ENCODE results near the gene SAMSN1. TPM values are rescaled to one million over a fixed set of nuclear protein-coding genes. Genes with fewer than 3 reads are reported as not detected.

The SAMSN1 gene
- total RNA-seq = 1 to 10 TPM; 1.6 to 9.5 (median 5.2) TPM

GRCh38 chr21:14545906-14546480 is at the start of gene SAMSN1:
Gene SAMSN1 (minus strand): TSS chr21:14546315. CDS start chr21:14546261, 54 bp downstream.
- intact Hi-C loops (cut with DNase I; ENCODE audit: low total_unique reads) = no loop called here
- WGBS, 2 donors (ENCODE audit: low coverage in 1 of 2) = 69 to 75% methylated on average over 1 of the region's 1 CpG
- peak within 1 kb of the TSS in 3 of 4 donors; percentile 10 to 27 (median 19) for H3K4me3 ChIP-seq
- peak; percentile 86 for TF ChIP-seq POLR2A (IDR thresholded peaks at IDR 0.05)
- TF ChIP-seq EP300 (IDR thresholded peaks at IDR 0.05; ENCODE audit: low read depth) = no peak
- peak; percentile 91 to 94 (median 93) for TF ChIP-seq POLR2AphosphoS5 (IDR thresholded peaks at IDR 0.05)
- no peak for TF ChIP-seq CTCF (IDR thresholded peaks at IDR 0.05)
- peak within 1 kb of the TSS in 3 of 4 donors; percentile 16 to 73 (median 44) for H3K27ac ChIP-seq
- DNase-seq = peak; percentile 53
- H3K4me1 ChIP-seq = no peaks in the 10 kb centered on the region
- in situ Hi-C loops (cut with MboI; ENCODE audit: low pct_ligation_motif_present in 1 of 4, low pct_unique_long_range_greater_than_20kb in 1 of 4, low sequenced_read_pairs in 3 of 4) = no loop called here
- no peaks in the 10 kb centered on the region for H3K27me3 ChIP-seq
- no peaks in the 10 kb centered on the region for H3K9me3 ChIP-seq
- no peaks in the 10 kb centered on the region for H3K36me3 ChIP-seq

GRCh38 chr21:14595449-14595848 is 49.3 kb upstream of the SAMSN1 start:
- TF ChIP-seq POLR2A (IDR thresholded peaks at IDR 0.05) (no peak), POLR2AphosphoS5 (IDR thresholded peaks at IDR 0.05) (no peak), CTCF (IDR thresholded peaks at IDR 0.05) (no peak), EP300 (IDR thresholded peaks at IDR 0.05; ENCODE audit: low read depth) (no peak)
- Histone ChIP-seq H3K4me1 (no peaks in the 10 kb centered on the region), H3K27ac (no peak overlapping the region)

GRCh38 chr21:14594967-14595366 is 48.9 kb upstream of the SAMSN1 start:
- Histone ChIP-seq H3K36me3 (no peaks in the 10 kb centered on the region), H3K27ac (no peak overlapping the region), H3K9me3 (no peaks in the 10 kb centered on the region), H3K4me3 (no peak overlapping the region), H3K4me1 (no peaks in the 10 kb centered on the region), H3K27me3 (no peaks in the 10 kb centered on the region)
- 91% methylated on average over 2 of the region's 2 CpGs; no CpG with 5 or more reads in 1 of the 2 donors for WGBS, 2 donors (ENCODE audit: low coverage in 1 of 2)
- in situ Hi-C loops (cut with MboI; ENCODE audit: low pct_ligation_motif_present in 1 of 4, low pct_unique_long_range_greater_than_20kb in 1 of 4, low sequenced_read_pairs in 3 of 4) = no loop called here
- intact Hi-C loops (cut with DNase I; ENCODE audit: low total_unique reads) = no loop called here
- DNase-seq = no peak
- TF ChIP-seq POLR2AphosphoS5 (IDR thresholded peaks at IDR 0.05) = no peak
- TF ChIP-seq EP300 (IDR thresholded peaks at IDR 0.05; ENCODE audit: low read depth) = no peak
- no peak for TF ChIP-seq POLR2A (IDR thresholded peaks at IDR 0.05)

More at GRCh38 chr21:14595449-14595848, 49.3 kb upstream of the SAMSN1 start:
- intact Hi-C loops (cut with DNase I; ENCODE audit: low total_unique reads) (no loop called here), in situ Hi-C loops (cut with MboI; ENCODE audit: low pct_ligation_motif_present in 1 of 4, low pct_unique_long_range_greater_than_20kb in 1 of 4, low sequenced_read_pairs in 3 of 4) (no loop called here)
- H3K4me3 ChIP-seq = no peak overlapping the region
- H3K27me3 ChIP-seq = no peaks in the 10 kb centered on the region
- DNase-seq = no peak
- H3K9me3 ChIP-seq = no peaks in the 10 kb centered on the region
- H3K36me3 ChIP-seq = no peaks in the 10 kb centered on the region
- 46 to 62% methylated on average over 1 of the region's 1 CpG for WGBS, 2 donors (ENCODE audit: low coverage in 1 of 2)

GRCh38 chr21:14593230-14593629 is 47.1 kb upstream of the SAMSN1 start:
- no peak overlapping the region for H3K27ac ChIP-seq
- intact Hi-C loops (cut with DNase I; ENCODE audit: low total_unique reads) (no loop called here), in situ Hi-C loops (cut with MboI; ENCODE audit: low pct_ligation_motif_present in 1 of 4, low pct_unique_long_range_greater_than_20kb in 1 of 4, low sequenced_read_pairs in 3 of 4) (no loop called here)

More at GRCh38 chr21:14593230-14593629, 47.1 kb upstream of the SAMSN1 start:
- no peak for DNase-seq
- no peaks in the 10 kb centered on the region for H3K36me3 ChIP-seq
- no peaks in the 10 kb centered on the region for H3K4me1 ChIP-seq
- H3K9me3 ChIP-seq = no peaks in the 10 kb centered on the region
- no peak overlapping the region for H3K4me3 ChIP-seq
- H3K27me3 ChIP-seq = no peaks in the 10 kb centered on the region
- TF ChIP-seq EP300 (IDR thresholded peaks at IDR 0.05; ENCODE audit: low read depth) (no peak), POLR2AphosphoS5 (IDR thresholded peaks at IDR 0.05) (no peak), POLR2A (IDR thresholded peaks at IDR 0.05) (no peak), CTCF (IDR thresholded peaks at IDR 0.05) (no peak)
